GM12892 (cell line): ENCODE data around the gene MCOLN2.
"Not testable (repeated sequence)": the region's sequence is repeated elsewhere in the genome, so short reads cannot be mapped to it uniquely, and the experiment has no call there.

ENCODE experiments used
- POLR2A ChIP-seq: IDR thresholded peaks from 2 replicates; pipeline ENCODE4 v1.6.1; 2011; ENCODE audit warnings: low read depth, low read length, control low read depth
- POLR2AphosphoS5 ChIP-seq: IDR thresholded peaks from 2 replicates; pipeline ENCODE4 v1.6.1; 2011; ENCODE audit warnings: low read depth, low read length, control low read depth

- not testable (repeated sequence) for TF ChIP-seq POLR2A, POLR2AphosphoS5
Measured at GRCh38 chr1:84908746-84909464, 88.0 kb downstream of the MCOLN2 start.
